ENCODE measurements around the gene LRP1B.
"Not testable (repeated sequence)": the region's sequence is repeated elsewhere in the genome, so short reads cannot be mapped to it uniquely, and the experiment has no call there.

LRP1B gene

GRCh38 chr2:140363131-140363530, 1767.7 kb downstream of the LRP1B start:
- H3K4me3 ChIP-seq (ENCODE audit: low read length) = no peak overlapping the region
- TF ChIP-seq ZNF274 (IDR thresholded peaks at IDR 0.05; ENCODE audit: low read depth, low read length) = no peak

- TF ChIP-seq ZNF274 (IDR thresholded peaks at IDR 0.05; ENCODE audit: low read depth, low read length) = no peak
- no peak overlapping the region for H3K4me3 ChIP-seq (ENCODE audit: low read length)
These were observed 1768.5 kb downstream of the LRP1B start for GRCh38 chr2:140362361-140362760.

DNA sequence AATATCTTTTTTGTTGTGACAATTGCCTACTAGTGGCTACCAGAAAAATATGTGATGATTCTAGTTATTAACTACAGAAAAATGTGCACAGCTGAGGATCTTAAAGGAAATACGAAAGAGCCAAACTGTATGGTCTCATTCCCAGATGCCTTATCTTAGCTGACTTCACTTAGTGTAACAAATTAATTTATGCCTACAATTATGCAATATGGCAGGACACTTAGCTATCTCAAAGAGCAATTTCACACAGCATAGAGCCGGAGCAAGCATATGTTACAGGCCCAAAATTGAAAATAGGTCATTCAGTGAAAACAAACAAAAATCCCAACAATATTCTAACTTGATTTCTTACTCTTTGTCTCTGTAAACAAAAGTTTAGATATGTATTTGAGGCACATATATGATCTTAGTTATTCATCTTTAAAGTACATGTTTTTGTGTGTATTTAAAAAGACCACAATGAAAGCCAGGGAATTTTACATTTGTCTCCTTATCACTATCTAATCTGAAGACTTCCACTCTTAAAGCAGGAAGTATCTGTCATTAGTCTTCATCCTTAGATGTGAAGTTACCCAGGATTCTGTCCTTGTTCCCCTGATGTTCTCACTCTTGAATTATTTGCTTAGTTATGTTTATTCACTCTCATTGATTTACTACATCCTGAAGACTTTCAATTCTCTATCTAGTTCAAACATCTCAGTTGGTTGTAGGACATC, 1771.6 kb downstream of the LRP1B start:
- H3K4me3 ChIP-seq (ENCODE audit: low read length) = no peak overlapping the region
- TF ChIP-seq ZNF274 (IDR thresholded peaks at IDR 0.05; ENCODE audit: low read depth, low read length) = no peak

- no peak for TF ChIP-seq ZNF274 (IDR thresholded peaks at IDR 0.05; ENCODE audit: low read depth, low read length)
- H3K4me3 ChIP-seq (ENCODE audit: low read length) = no peak overlapping the region
These were observed 1774.1 kb downstream of the LRP1B start for GRCh38 chr2:140356697-140357096.

GRCh38 chr2:140355511-140356090, 1775.2 kb downstream of the LRP1B start:
- no peak overlapping the region for H3K4me3 ChIP-seq (ENCODE audit: low read length)
- TF ChIP-seq ZNF274 (IDR thresholded peaks at IDR 0.05; ENCODE audit: low read depth, low read length) = no peak

GRCh38 chr2:140354544-140354943, 1776.3 kb downstream of the LRP1B start:
- no peak for TF ChIP-seq ZNF274 (IDR thresholded peaks at IDR 0.05; ENCODE audit: low read depth, low read length)
- H3K4me3 ChIP-seq (ENCODE audit: low read length) = no peak overlapping the region

DNA sequence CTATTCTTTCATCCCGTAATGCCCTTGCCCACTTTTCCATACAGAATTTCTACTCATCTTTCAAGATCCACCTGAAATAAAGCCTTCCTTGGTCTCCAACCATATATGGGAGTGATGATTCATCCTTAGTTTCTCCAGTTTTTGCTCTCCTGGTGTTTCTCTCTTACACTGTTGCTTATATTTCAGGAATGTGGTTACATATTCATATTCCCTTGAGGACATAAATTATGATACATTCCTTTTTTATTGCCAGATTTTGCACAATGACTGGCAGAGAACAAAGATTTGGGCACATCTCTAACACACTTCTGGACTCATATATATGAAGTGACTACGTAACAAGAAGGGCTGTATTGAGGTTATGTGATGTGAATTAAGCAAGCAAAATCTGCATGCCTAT, 1777.3 kb downstream of the LRP1B start:
- TF ChIP-seq ZNF274 (IDR thresholded peaks at IDR 0.05; ENCODE audit: low read depth, low read length) = no peak
- no peak overlapping the region for H3K4me3 ChIP-seq (ENCODE audit: low read length)

DNA sequence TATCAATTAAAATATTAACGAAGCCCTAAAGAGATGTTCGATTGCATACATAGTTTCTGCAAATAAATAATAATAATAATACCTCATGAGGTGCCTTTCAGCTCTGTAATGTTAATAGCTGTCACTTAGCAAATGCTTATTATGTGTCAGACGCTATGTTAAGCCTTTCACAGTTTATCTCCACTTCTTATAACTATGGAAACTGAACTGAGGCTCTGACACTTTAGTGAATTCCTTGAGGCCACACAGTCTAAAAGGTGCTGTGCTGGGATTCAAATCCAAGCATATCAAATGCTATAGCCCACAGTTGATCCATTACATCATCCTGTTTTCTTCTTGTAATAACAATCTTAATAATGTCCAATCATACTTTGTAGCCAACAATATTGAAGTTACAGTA, 1779.1 kb downstream of the LRP1B start:
- no peak for TF ChIP-seq ZNF274 (IDR thresholded peaks at IDR 0.05; ENCODE audit: low read depth, low read length)
- no peak overlapping the region for H3K4me3 ChIP-seq (ENCODE audit: low read length)

DNA sequence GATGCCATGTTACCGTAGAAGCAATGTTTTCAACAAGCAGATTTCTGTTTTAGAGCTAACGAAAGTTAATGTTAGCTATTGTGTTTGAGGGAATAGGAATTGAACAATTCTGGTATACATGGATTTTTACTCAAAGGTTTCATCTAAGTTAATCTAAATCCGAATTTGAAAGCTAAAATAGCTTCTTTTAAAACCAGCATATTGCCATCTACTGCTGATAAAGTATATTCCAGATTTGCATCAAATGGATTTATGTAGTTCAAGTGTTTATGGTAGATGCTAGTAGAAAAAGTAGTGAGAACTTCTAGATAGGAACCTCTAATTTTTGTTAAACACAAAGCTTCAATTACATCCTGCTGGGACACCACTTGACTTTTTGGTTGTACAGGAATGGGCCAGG, 1781.1 kb downstream of the LRP1B start:
- H3K4me3 ChIP-seq (ENCODE audit: low read length) = no peak overlapping the region
- TF ChIP-seq ZNF274 (IDR thresholded peaks at IDR 0.05; ENCODE audit: low read depth, low read length) = no peak

DNA sequence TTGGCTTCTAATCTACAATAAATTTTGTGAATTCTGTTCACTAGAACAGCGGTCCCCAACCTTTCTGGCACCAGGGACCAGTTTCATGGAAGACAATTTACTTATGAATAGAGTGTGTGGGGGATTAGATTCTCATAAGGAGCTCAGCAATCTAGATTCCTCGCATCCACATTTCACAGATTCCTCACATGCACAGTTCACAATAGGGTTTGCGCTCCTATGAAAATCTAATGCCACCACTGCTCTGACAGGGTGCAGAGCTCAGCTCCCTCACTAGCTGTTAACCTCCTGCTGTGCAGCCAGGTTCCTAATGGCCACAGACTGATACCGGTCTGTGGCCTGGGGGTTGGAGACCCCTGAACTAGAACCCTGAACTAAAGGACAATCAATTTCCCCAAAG, 1782.0 kb downstream of the LRP1B start:
- no peak overlapping the region for H3K4me3 ChIP-seq (ENCODE audit: low read length)
- TF ChIP-seq ZNF274 (IDR thresholded peaks at IDR 0.05; ENCODE audit: low read depth, low read length) = no peak

DNA sequence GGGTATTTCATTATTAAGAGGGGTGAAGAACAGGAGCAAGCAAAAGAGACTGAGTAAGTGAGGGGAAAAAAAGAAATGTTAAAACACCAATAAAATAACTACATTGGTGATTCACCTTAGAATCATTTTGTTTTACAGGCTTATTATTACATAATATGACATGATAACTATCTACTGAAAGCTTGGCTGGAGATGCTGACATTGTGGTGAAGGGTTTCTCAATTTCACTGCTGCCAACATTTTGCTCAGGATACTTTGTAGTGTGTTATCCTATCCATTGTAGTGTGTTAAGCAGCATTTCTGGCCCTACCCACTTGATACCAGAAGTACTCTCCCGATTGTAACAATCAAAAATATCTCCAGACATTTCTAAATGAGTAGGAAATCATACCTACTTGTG, 1786.0 kb downstream of the LRP1B start:
- no peak for TF ChIP-seq ZNF274 (IDR thresholded peaks at IDR 0.05; ENCODE audit: low read depth, low read length)
- H3K4me3 ChIP-seq (ENCODE audit: low read length) = no peak overlapping the region

GRCh38 chr2:140344266-140344665, 1786.5 kb downstream of the LRP1B start:
- H3K4me3 ChIP-seq (ENCODE audit: low read length) = not testable (repeated sequence)

GRCh38 chr2:140338795-140339194, 1792.0 kb downstream of the LRP1B start:
- TF ChIP-seq ZNF274 (IDR thresholded peaks at IDR 0.05; ENCODE audit: low read depth, low read length) = no peak
- no peak overlapping the region for H3K4me3 ChIP-seq (ENCODE audit: low read length)

DNA sequence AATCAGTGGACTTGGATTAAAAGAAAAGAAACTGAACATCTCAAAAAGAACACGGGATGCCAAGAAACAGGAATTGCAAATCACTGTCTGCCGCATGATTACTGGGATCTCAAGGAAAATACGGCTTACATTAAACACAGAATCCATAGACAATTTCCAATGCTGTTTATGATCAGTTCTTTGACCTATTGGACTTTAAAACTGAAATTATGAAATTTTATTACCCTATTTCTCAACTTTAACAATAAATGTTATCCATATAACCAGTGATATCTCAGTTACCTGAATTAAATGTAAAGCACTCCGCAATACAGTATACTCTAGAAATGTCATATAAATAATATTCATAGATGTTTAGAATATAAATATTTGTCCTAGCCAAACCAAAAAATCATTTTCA, 1793.8 kb downstream of the LRP1B start:
- no peak for TF ChIP-seq ZNF274 (IDR thresholded peaks at IDR 0.05; ENCODE audit: low read depth, low read length)
- no peak overlapping the region for H3K4me3 ChIP-seq (ENCODE audit: low read length)

- no peak for TF ChIP-seq ZNF274 (IDR thresholded peaks at IDR 0.05; ENCODE audit: low read depth, low read length)
- H3K4me3 ChIP-seq (ENCODE audit: low read length) = no peak overlapping the region
These were observed 1814.5 kb downstream of the LRP1B start for GRCh38 chr2:140316345-140316744.

DNA sequence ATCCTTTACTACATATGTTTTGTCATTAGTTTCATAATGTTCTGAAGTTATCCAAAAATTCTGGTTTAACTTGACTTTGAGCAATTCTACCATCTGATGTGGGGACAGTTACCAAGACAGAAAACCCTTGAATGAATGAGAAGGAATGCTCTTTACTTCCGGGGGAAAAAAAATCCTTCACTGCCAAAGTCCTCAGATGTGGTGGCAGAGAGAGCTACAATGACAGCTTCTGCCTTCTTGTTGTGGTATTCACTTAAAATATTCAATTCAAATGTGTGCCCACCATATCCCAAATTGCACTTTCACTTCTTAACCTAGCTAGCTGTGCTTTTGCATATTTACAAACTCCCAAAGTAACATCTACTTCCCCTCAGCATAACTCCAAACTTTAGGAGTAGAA, 1818.9 kb downstream of the LRP1B start:
- no peak for TF ChIP-seq ZNF274 (IDR thresholded peaks at IDR 0.05; ENCODE audit: low read depth, low read length)
- H3K4me3 ChIP-seq (ENCODE audit: low read length) = no peak overlapping the region

All from GM08714 (cell line).